ENCODE measurements around the gene NEO1. TPM values are rescaled to one million over a fixed set of nuclear protein-coding genes. Genes with fewer than 3 reads are reported as not detected.
A peak's percentile ranks its signal among the peaks of the same experiment; 100 is the strongest.

NEO1 gene
- total RNA-seq, 4 donors from 2014 or later: 27.1 to 39.6 (median 28.8) TPM

GRCh38 chr15:73352082-73352481, 299.8 kb downstream of the NEO1 start:
- Histone ChIP-seq H3K9me3 (no peaks in the 10 kb centered on the region), H3K36me3 (no peaks in the 10 kb centered on the region), H3K4me3 (replicated peaks in 1 of 3) (no peak overlapping the region), H3K27me3 (no peaks in the 10 kb centered on the region), H3K27ac (no peak overlapping the region), H3K4me1 (peaks cover 4 to 9% of the 10 kb centered on the region in 2 donors)
- DNase-seq: peak; percentile 82 to 89
- TF ChIP-seq CTCF (IDR thresholded peaks at IDR 0.05) (no peak), POLR2A (IDR thresholded peaks at IDR 0.05) (no peak)
- intact Hi-C loops (cut with DNase I): no loop called here
- WGBS, 2 donors: 44 to 51% methylated on average over 10 of the region's 10 CpGs

GRCh38 chr15:73353734-73354133, 301.5 kb downstream of the NEO1 start:
- Histone ChIP-seq H3K4me1 (peaks cover 4 to 9% of the 10 kb centered on the region in 2 donors), H3K27ac (no peak overlapping the region), H3K27me3 (no peaks in the 10 kb centered on the region), H3K36me3 (no peaks in the 10 kb centered on the region), H3K9me3 (no peaks in the 10 kb centered on the region), H3K4me3 (replicated peaks in 1 of 3) (no peak overlapping the region)
- TF ChIP-seq POLR2A (IDR thresholded peaks at IDR 0.05) (no peak), CTCF (IDR thresholded peaks at IDR 0.05) (no peak)
- intact Hi-C loops (cut with DNase I): no loop called here
- no peak for DNase-seq
- 68 to 73% methylated on average over 3 of the region's 3 CpGs for WGBS, 2 donors

DNA sequence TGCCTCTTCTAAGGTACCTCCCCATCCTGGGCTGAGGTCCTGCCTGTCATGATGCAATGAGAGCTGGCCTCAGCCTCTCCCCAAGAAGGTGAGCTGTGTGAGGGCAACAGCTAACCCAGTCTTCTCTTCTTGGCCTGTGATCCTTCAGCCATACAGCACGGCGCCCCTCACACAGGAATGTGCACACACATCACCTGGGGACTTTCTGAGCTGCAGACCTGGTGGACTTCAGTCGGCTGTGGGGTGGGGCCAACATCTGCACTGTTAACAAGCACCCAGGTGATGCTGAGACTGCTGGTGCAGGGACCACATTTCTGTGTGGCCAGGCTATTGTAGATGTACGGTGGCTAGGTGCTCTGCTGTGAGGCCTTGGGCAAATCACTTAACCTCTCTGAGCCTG, 302.0 kb downstream of the NEO1 start:
- H3K9me3 ChIP-seq: no peaks in the 10 kb centered on the region
- TF ChIP-seq POLR2A (IDR thresholded peaks at IDR 0.05) (no peak), CTCF (IDR thresholded peaks at IDR 0.05) (no peak)
- intact Hi-C loops (cut with DNase I): no loop called here
- no peak overlapping the region for H3K4me3 ChIP-seq (replicated peaks in 1 of 3)
- WGBS, 2 donors: 87 to 91% methylated on average over 4 of the region's 4 CpGs
- no peaks in the 10 kb centered on the region for H3K27me3 ChIP-seq
- H3K27ac ChIP-seq: no peak overlapping the region
- H3K36me3 ChIP-seq: no peaks in the 10 kb centered on the region
- H3K4me1 ChIP-seq: peaks cover 4 to 9% of the 10 kb centered on the region in 2 donors
- DNase-seq: no peak

Small RNA genes within 50 kb of the gene (small RNA-seq; reads per million reads assigned to genes)
- not detected for gene FKBP1AP2
